AG04450 (cell line): ENCODE measurements around the gene OR2B2. TPM values are rescaled to one million over a fixed set of nuclear protein-coding genes. Genes with fewer than 3 reads are reported as not detected.
A peak's percentile ranks its signal among the peaks of the same experiment; 100 is the strongest.

Source experiments
- CTCF ChIA-PET: fragments of 300-600, 350-600 bp; formaldehyde crosslinking; extraction: SDS; loops from one replicate; lab custom pipeline; 2022; ENCODE audit warnings: antibody characterized with exemption, inconsistent platforms; lab: Charles Lee
- POLR2A ChIA-PET: fragments of 350-600 bp; formaldehyde crosslinking; extraction: SDS; loops from one replicate; lab custom pipeline; 2021; ENCODE audit warnings: antibody characterized with exemption, inconsistent platforms; lab: Yijun Ruan, JAX
- DNase-seq: peaks from one replicate; pipeline ENCODE4 v3.0.0-alpha.2; 2011; ENCODE audit warnings: low read depth, low spot score
- H3K27ac ChIP-seq: one replicate; pipeline ENCODE4 v1.5.1; 2012; ENCODE audit warnings: low read depth, low read length, control low read depth
- H3K27me3 ChIP-seq: one replicate; pipeline ENCODE4 v1.6.0; 2012; ENCODE audit warnings: low read length; ENCODE audit not compliant: control insufficient read depth, insufficient read depth
- H3K4me3 ChIP-seq: 2 replicates; pipeline ENCODE4 v1.5.1; 2011; ENCODE audit warnings: mild to moderate bottlenecking, low read depth, low read length, control low read depth
- H3K9me3 ChIP-seq: 2 replicates; pipeline ENCODE4 v1.5.1; 2012; ENCODE audit warnings: low read length; ENCODE audit not compliant: control insufficient read depth, insufficient read depth
- CTCF ChIP-seq: IDR thresholded peaks from 2 replicates; pipeline ENCODE4 v1.5.1; 2011; ENCODE audit warnings: low read depth, low read length, control low read depth, inconsistent platforms
- polyA plus RNA-seq: library from polyadenylated mRNA; depleted of rRNA; stranded (reverse); fragments of >200 nt; gene quantifications from 2 replicates; pipeline ENCODE4 v1.2.3, GENCODE V29; 2011

OR2B2 gene
- polyA plus RNA-seq, 1 experiment, result not detected

GRCh38 chr6:27882624-27883023, 29.6 kb downstream of the OR2B2 start:
- Histone ChIP-seq H3K27me3 (no peaks in the 10 kb centered on the region), H3K27ac (no peak overlapping the region), H3K9me3 (no peaks in the 10 kb centered on the region; the same call in 1 of the 2 replicates), H3K4me3 (no peak overlapping the region)
- POLR2A ChIA-PET, result no interaction called here
- DNase-seq, result no peak
- CTCF ChIA-PET, result interaction anchor here (1.0 kb wide), 1 partner anchor 12 kb away, joined by 3 read pairs; no protein-coding TSS in a partner anchor
- no peak for TF ChIP-seq CTCF

GRCh38 chr6:27879837-27880236, 32.4 kb downstream of the OR2B2 start:
- TF ChIP-seq CTCF, result no peak
- DNase-seq, result no peak
- no peak overlapping the region for H3K27ac ChIP-seq
- H3K4me3 ChIP-seq, result no peak overlapping the region
- POLR2A ChIA-PET, result interaction anchor here (0.6 kb wide), 1 partner anchor 13 kb away, joined by 3 read pairs; a partner anchor contains a TSS
- CTCF ChIA-PET, result no interaction called here
- H3K27me3 ChIP-seq, result no peaks in the 10 kb centered on the region
- no peaks in the 10 kb centered on the region; the same call in 1 of the 2 replicates for H3K9me3 ChIP-seq

GRCh38 chr6:27874016-27874415, 38.2 kb downstream of the OR2B2 start:
- ChIA-PET POLR2A (interaction anchor here (0.6 to 6.5 kb wide), 10 partner anchors 9 to 77 kb away, joined by 3 to 149 read pairs (median 10); a partner anchor contains a TSS), CTCF (interaction anchor here (0.9 to 1.6 kb wide), 3 partner anchors 16 to 21 kb away, joined by 4 read pairs; a partner anchor contains a TSS)
- no peak for TF ChIP-seq CTCF
- no peak overlapping the region for H3K27ac ChIP-seq
- H3K4me3 ChIP-seq, result no peak overlapping the region; the same call in 1 of the 2 replicates
- H3K27me3 ChIP-seq, result no peaks in the 10 kb centered on the region
- no peak for DNase-seq
- H3K9me3 ChIP-seq, result no peaks in the 10 kb centered on the region; the same call in 1 of the 2 replicates

- ChIA-PET CTCF (interaction anchor here (0.7 to 1.8 kb wide), 10 partner anchors 14 to 1847 kb away, joined by 3 to 8 read pairs (median 4); a partner anchor contains a TSS), POLR2A (interaction anchor here (0.6 to 6.5 kb wide), 18 partner anchors 9 to 1830 kb away, joined by 3 to 149 read pairs (median 10); partner anchors contain the start of gene GABBR1)
- TF ChIP-seq CTCF, result no peak
- Histone ChIP-seq H3K9me3 (no peaks in the 10 kb centered on the region; the same call in 1 of the 2 replicates), H3K27me3 (no peaks in the 10 kb centered on the region), H3K4me3 (peak overlapping the region; percentile 69), H3K27ac (peak overlapping the region; percentile 90)
- no peak for DNase-seq
These were observed 38.9 kb downstream of the OR2B2 start for GRCh38 chr6:27873021-27873940.
